Activated T-cell treated with anti-CD3 and anti-CD28 coated beads, Interleukin-2, amount 50 U/mL, for 72 hours (primary cell): ENCODE data around the gene MCC. TPM values are rescaled to one million over a fixed set of nuclear protein-coding genes. Genes with fewer than 3 reads are reported as not detected.

Source experiments
- ATAC-seq, 2 donors: fragments of 150-1000 bp; cut with Tn5 transposase; replicated peaks in 1 of 2; 2 replicates each; pipeline ENCODE4 v1.10.0; 2021; ENCODE audit warnings: moderate library complexity in 2 of 2, mild to moderate bottlenecking in 1 of 2
- DNase-seq, 2 donors: peaks; one replicate each; pipeline ENCODE4 v3.0.0; 2021 to 2022; ENCODE audit warnings: mixed read lengths in 1 of 2
- H3K27ac Mint-ChIP-seq: one replicate; pipeline ENCODE4 v1.8.0; 2022; ENCODE audit warnings: mild to moderate bottlenecking, moderate library complexity, mixed read lengths
- H3K27me3 Mint-ChIP-seq: one replicate; pipeline ENCODE4 v1.8.0; 2022; ENCODE audit warnings: low read depth, mixed read lengths
- H3K36me3 Mint-ChIP-seq, 2 donors: one replicate each; pipeline ENCODE4 v1.8.0; 2022; ENCODE audit warnings: mixed read lengths in 2 of 2, mild to moderate bottlenecking in 1 of 2; ENCODE audit not compliant: insufficient read depth in 2 of 2
- H3K4me1 Mint-ChIP-seq: one replicate; pipeline ENCODE4 v1.8.0; 2022; ENCODE audit warnings: low read depth, mixed read lengths
- H3K4me3 Mint-ChIP-seq, 2 donors: one replicate each; pipeline ENCODE4 v1.8.0; 2022; ENCODE audit warnings: mild to moderate bottlenecking in 2 of 2, mixed read lengths in 2 of 2, moderate library complexity in 2 of 2
- H3K9me3 Mint-ChIP-seq, 2 donors: one replicate each; pipeline ENCODE4 v1.8.0; 2022; ENCODE audit warnings: mixed read lengths in 2 of 2
- total RNA-seq, 2 donors: library from RNA; stranded (reverse); gene quantifications; one replicate each; pipeline ENCODE4 v1.2.3, GENCODE V29; 2022

MCC gene
- total RNA-seq, 2 donors from 2014 or later = 3.3 to 4.2 TPM

GRCh38 chr5:113047733-113048652 lies 440.3 kb downstream of the MCC start:
- ATAC-seq (no peak), DNase-seq (no peak)
- Mint-ChIP-seq H3K9me3 (no peaks in the 10 kb centered on the region), H3K36me3 (no peaks in the 10 kb centered on the region), H3K4me3 (no peak overlapping the region), H3K27ac (no peak overlapping the region), H3K27me3 (no peaks in the 10 kb centered on the region), H3K4me1 (peaks cover 10% of the 10 kb centered on the region)

- no peaks in the 10 kb centered on the region for H3K27me3 Mint-ChIP-seq
- H3K27ac Mint-ChIP-seq = no peak overlapping the region
- H3K4me1 Mint-ChIP-seq = peaks cover 10% of the 10 kb centered on the region
- ATAC-seq (no peak), DNase-seq (no peak)
- no peak overlapping the region for H3K4me3 Mint-ChIP-seq
- no peaks in the 10 kb centered on the region for H3K9me3 Mint-ChIP-seq
- no peaks in the 10 kb centered on the region for H3K36me3 Mint-ChIP-seq
Measured at GRCh38 chr5:113047234-113047633, 441.0 kb downstream of the MCC start.

- no peak for ATAC-seq
- H3K36me3 Mint-ChIP-seq = no peaks in the 10 kb centered on the region
- H3K4me1 Mint-ChIP-seq = no peaks in the 10 kb centered on the region
- no peaks in the 10 kb centered on the region for H3K27me3 Mint-ChIP-seq
- no peak overlapping the region for H3K27ac Mint-ChIP-seq
- DNase-seq = no peak
- H3K4me3 Mint-ChIP-seq = no peak overlapping the region
- no peaks in the 10 kb centered on the region for H3K9me3 Mint-ChIP-seq
Measured at GRCh38 chr5:113044776-113045465, 443.3 kb downstream of the MCC start.

GRCh38 chr5:113043491-113043931 lies 444.7 kb downstream of the MCC start:
- Mint-ChIP-seq H3K27ac (no peak overlapping the region), H3K4me1 (no peaks in the 10 kb centered on the region), H3K9me3 (no peaks in the 10 kb centered on the region), H3K4me3 (no peak overlapping the region), H3K27me3 (no peaks in the 10 kb centered on the region), H3K36me3 (no peaks in the 10 kb centered on the region)
- DNase-seq (peak; percentile 30), ATAC-seq (peak; percentile 39 to 40)

GRCh38 chr5:113042491-113043243 lies 445.6 kb downstream of the MCC start:
- H3K27ac Mint-ChIP-seq = no peak overlapping the region
- no peaks in the 10 kb centered on the region for H3K36me3 Mint-ChIP-seq
- ATAC-seq = no peak
- H3K27me3 Mint-ChIP-seq = no peaks in the 10 kb centered on the region
- H3K4me1 Mint-ChIP-seq = no peaks in the 10 kb centered on the region
- no peak overlapping the region for H3K4me3 Mint-ChIP-seq
- H3K9me3 Mint-ChIP-seq = no peaks in the 10 kb centered on the region
- DNase-seq = no peak

- H3K9me3 Mint-ChIP-seq = no peaks in the 10 kb centered on the region
- no peaks in the 10 kb centered on the region for H3K27me3 Mint-ChIP-seq
- ATAC-seq (no peak), DNase-seq (no peak)
- H3K36me3 Mint-ChIP-seq = no peaks in the 10 kb centered on the region
- H3K4me1 Mint-ChIP-seq = no peaks in the 10 kb centered on the region
- H3K27ac Mint-ChIP-seq = no peak overlapping the region
- H3K4me3 Mint-ChIP-seq = no peak overlapping the region
Measured at GRCh38 chr5:113040672-113041260, 447.5 kb downstream of the MCC start.

- Mint-ChIP-seq H3K36me3 (no peaks in the 10 kb centered on the region), H3K4me1 (no peaks in the 10 kb centered on the region), H3K27me3 (no peaks in the 10 kb centered on the region), H3K4me3 (no peak overlapping the region), H3K27ac (no peak overlapping the region), H3K9me3 (no peaks in the 10 kb centered on the region)
- DNase-seq = no peak
- ATAC-seq = no peak
Measured at GRCh38 chr5:113039934-113040285, 448.3 kb downstream of the MCC start.

GRCh38 chr5:113039229-113039933 lies 448.9 kb downstream of the MCC start:
- no peaks in the 10 kb centered on the region for H3K36me3 Mint-ChIP-seq
- DNase-seq = no peak

GRCh38 chr5:113038714-113039113 lies 449.5 kb downstream of the MCC start:
- DNase-seq = no peak
- Mint-ChIP-seq H3K27ac (no peak overlapping the region), H3K4me3 (no peak overlapping the region), H3K36me3 (no peaks in the 10 kb centered on the region), H3K9me3 (no peaks in the 10 kb centered on the region), H3K27me3 (no peaks in the 10 kb centered on the region), H3K4me1 (no peaks in the 10 kb centered on the region)
- ATAC-seq = no peak

More at GRCh38 chr5:113039229-113039933, 448.9 kb downstream of the MCC start:
- Mint-ChIP-seq H3K4me3 (no peak overlapping the region), H3K27ac (no peak overlapping the region), H3K4me1 (no peaks in the 10 kb centered on the region), H3K9me3 (no peaks in the 10 kb centered on the region), H3K27me3 (no peaks in the 10 kb centered on the region)
- no peak for ATAC-seq

GRCh38 chr5:113038136-113038535 lies 450.1 kb downstream of the MCC start:
- H3K9me3 Mint-ChIP-seq = no peaks in the 10 kb centered on the region

GRCh38 chr5:113036826-113037225 lies 451.4 kb downstream of the MCC start:
- ATAC-seq (no peak), DNase-seq (no peak)
- H3K27me3 Mint-ChIP-seq = no peaks in the 10 kb centered on the region
- no peaks in the 10 kb centered on the region for H3K9me3 Mint-ChIP-seq
- no peaks in the 10 kb centered on the region for H3K4me1 Mint-ChIP-seq
- no peaks in the 10 kb centered on the region for H3K36me3 Mint-ChIP-seq
- H3K4me3 Mint-ChIP-seq = no peak overlapping the region
- no peak overlapping the region for H3K27ac Mint-ChIP-seq

More at GRCh38 chr5:113038136-113038535, 450.1 kb downstream of the MCC start:
- H3K4me3 Mint-ChIP-seq = no peak overlapping the region
- DNase-seq (no peak), ATAC-seq (no peak)
- H3K36me3 Mint-ChIP-seq = no peaks in the 10 kb centered on the region
- no peaks in the 10 kb centered on the region for H3K4me1 Mint-ChIP-seq
- H3K27me3 Mint-ChIP-seq = no peaks in the 10 kb centered on the region
- no peak overlapping the region for H3K27ac Mint-ChIP-seq

GRCh38 chr5:113036321-113036720 lies 451.9 kb downstream of the MCC start:
- Mint-ChIP-seq H3K4me3 (no peak overlapping the region), H3K9me3 (no peaks in the 10 kb centered on the region), H3K27me3 (no peaks in the 10 kb centered on the region), H3K27ac (no peak overlapping the region), H3K4me1 (no peaks in the 10 kb centered on the region), H3K36me3 (no peaks in the 10 kb centered on the region)
- ATAC-seq (no peak), DNase-seq (no peak)
